Astrocyte (in vitro differentiated cells and primary cell): Measurements from ENCODE around the gene ZBTB49. TPM values are rescaled to one million over a fixed set of nuclear protein-coding genes. Genes with fewer than 3 reads are reported as not detected.

Source experiments
- DNase-seq: peaks from one replicate; pipeline ENCODE4 v3.0.0-alpha.2; 2010; ENCODE audit warnings: low read depth
- FAIRE-seq: peaks from 2 replicates; lab custom pipeline; 2011; peaks lifted over from hg19 to GRCh38; lab: Jason Lieb, UNC
- H2AFZ ChIP-seq: 2 replicates; pipeline ENCODE4 v1.6.0; 2012; ENCODE audit warnings: low read depth, low read length, inconsistent platforms
- H3K27ac ChIP-seq: 2 replicates; pipeline ENCODE4 v1.5.1; 2011; ENCODE audit warnings: low read depth, low read length, inconsistent platforms
- H3K27me3 ChIP-seq: 2 replicates; pipeline ENCODE4 v1.6.0; 2011; ENCODE audit warnings: low read length, inconsistent platforms; ENCODE audit not compliant: insufficient read depth
- H3K36me3 ChIP-seq: 2 replicates; pipeline ENCODE4 v1.5.1; 2011; ENCODE audit warnings: low read length, inconsistent platforms; ENCODE audit not compliant: insufficient read depth
- H3K4me1 ChIP-seq: 2 replicates; pipeline ENCODE4 v1.5.1; 2011; ENCODE audit warnings: low read length, inconsistent platforms; ENCODE audit not compliant: insufficient read depth
- H3K4me2 ChIP-seq: 2 replicates; pipeline ENCODE4 v1.6.0; 2012; ENCODE audit warnings: low read length, inconsistent platforms
- H3K4me3 ChIP-seq: 2 replicates; pipeline ENCODE4 v1.5.1; 2011; ENCODE audit warnings: low read depth, mild to moderate bottlenecking, low read length, inconsistent platforms; ENCODE audit not compliant: insufficient read depth
- H3K79me2 ChIP-seq: 2 replicates; pipeline ENCODE4 v1.6.0; 2012; ENCODE audit warnings: mild to moderate bottlenecking, low read length, inconsistent platforms; ENCODE audit not compliant: insufficient read depth
- H3K9ac ChIP-seq: 2 replicates; pipeline ENCODE4 v1.6.0; 2012; ENCODE audit warnings: mild to moderate bottlenecking, low read length, inconsistent platforms
- H3K9me3 ChIP-seq: 2 replicates; pipeline ENCODE4 v1.5.1; 2012; ENCODE audit warnings: low read depth, mild to moderate bottlenecking, low read length, inconsistent platforms; ENCODE audit not compliant: insufficient read depth
- H4K20me1 ChIP-seq: 2 replicates; pipeline ENCODE4 v1.6.0; 2012; ENCODE audit warnings: low read length, inconsistent platforms; ENCODE audit not compliant: insufficient read depth
- H3K27ac Mint-ChIP-seq: one replicate; pipeline ENCODE4 v1.8.0; 2021; ENCODE audit warnings: mild to moderate bottlenecking, mixed read lengths; ENCODE audit not compliant: unreplicated experiment
- H3K27me3 Mint-ChIP-seq: one replicate; pipeline ENCODE4 v1.8.0; 2021; ENCODE audit warnings: low read depth, mixed read lengths; ENCODE audit not compliant: unreplicated experiment
- H3K36me3 Mint-ChIP-seq: one replicate; pipeline ENCODE4 v1.8.0; 2021; ENCODE audit warnings: low read depth, mixed read lengths; ENCODE audit not compliant: unreplicated experiment
- H3K4me1 Mint-ChIP-seq: one replicate; pipeline ENCODE4 v1.8.0; 2021; ENCODE audit warnings: low read depth, mixed read lengths; ENCODE audit not compliant: unreplicated experiment
- H3K4me3 Mint-ChIP-seq: one replicate; pipeline ENCODE4 v1.8.0; 2021; ENCODE audit warnings: mild to moderate bottlenecking, moderate library complexity, mixed read lengths; ENCODE audit not compliant: unreplicated experiment
- H3K9me3 Mint-ChIP-seq: one replicate; pipeline ENCODE4 v1.8.0; 2021; ENCODE audit warnings: mild to moderate bottlenecking, mixed read lengths; ENCODE audit not compliant: unreplicated experiment
- EZH2 ChIP-seq: IDR thresholded peaks from 2 replicates; pipeline ENCODE4 v1.6.1; 2012; ENCODE audit warnings: mild to moderate bottlenecking, low read length, inconsistent platforms; ENCODE audit not compliant: insufficient read depth
- total RNA-seq: library from RNA; stranded (reverse); gene quantifications from 2 replicates; pipeline ENCODE4 v1.2.1, GENCODE V29; 2021
- TF ChIP-seq, protein P1 (sequence below): IDR thresholded peaks from 2 replicates; pipeline ENCODE4 v1.5.1; 2011; ENCODE audit warnings: low read depth, mild to moderate bottlenecking, inconsistent platforms, low read length, moderate library complexity; ENCODE audit not compliant: insufficient read depth

Gene ZBTB49
- total RNA-seq, 1 donor from 2014 or later = 5.5 TPM

DNA sequence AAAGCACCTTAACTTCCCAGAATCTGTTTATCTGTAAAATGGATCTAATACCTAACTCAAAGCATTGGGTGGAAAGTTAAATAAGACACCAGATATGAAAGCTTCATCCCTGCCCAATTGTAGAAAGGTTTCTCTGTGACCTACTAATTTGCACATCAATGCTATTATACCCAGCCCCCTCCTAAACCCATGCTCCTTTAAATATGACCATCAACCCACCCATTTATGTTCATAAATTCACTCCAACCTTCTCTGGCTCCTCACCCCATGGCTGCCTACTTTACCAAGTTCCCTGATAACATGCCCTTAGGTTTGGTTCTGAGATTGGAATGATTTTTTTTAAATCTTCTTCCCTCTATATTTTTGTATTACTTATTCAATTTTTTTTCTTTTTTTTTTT lies 2.0 kb upstream of the ZBTB49 start:
- Mint-ChIP-seq H3K36me3 (no peaks in the 10 kb centered on the region), H3K4me3 (peak overlapping the region; percentile 54), H3K27ac (no peak overlapping the region), H3K4me1 (peaks cover 24% of the 10 kb centered on the region), H3K27me3 (no peaks in the 10 kb centered on the region), H3K9me3 (no peaks in the 10 kb centered on the region)
- H3K79me2 ChIP-seq = peaks cover 71% of the 10 kb centered on the region
- H3K27ac ChIP-seq = no peak overlapping the region
- H3K27me3 ChIP-seq = no peaks in the 10 kb centered on the region
- no peak overlapping the region for H3K9ac ChIP-seq
- H3K4me1 ChIP-seq = peaks cover 15% of the 10 kb centered on the region
- H2AFZ ChIP-seq = no peak overlapping the region
- DNase-seq = no peak
- no peaks in the 10 kb centered on the region for H3K9me3 ChIP-seq
- H3K4me2 ChIP-seq = no peak overlapping the region
- H4K20me1 ChIP-seq = peaks cover 41% of the 10 kb centered on the region
- no peak for TF ChIP-seq EZH2
- TF ChIP-seq, protein P1, sequence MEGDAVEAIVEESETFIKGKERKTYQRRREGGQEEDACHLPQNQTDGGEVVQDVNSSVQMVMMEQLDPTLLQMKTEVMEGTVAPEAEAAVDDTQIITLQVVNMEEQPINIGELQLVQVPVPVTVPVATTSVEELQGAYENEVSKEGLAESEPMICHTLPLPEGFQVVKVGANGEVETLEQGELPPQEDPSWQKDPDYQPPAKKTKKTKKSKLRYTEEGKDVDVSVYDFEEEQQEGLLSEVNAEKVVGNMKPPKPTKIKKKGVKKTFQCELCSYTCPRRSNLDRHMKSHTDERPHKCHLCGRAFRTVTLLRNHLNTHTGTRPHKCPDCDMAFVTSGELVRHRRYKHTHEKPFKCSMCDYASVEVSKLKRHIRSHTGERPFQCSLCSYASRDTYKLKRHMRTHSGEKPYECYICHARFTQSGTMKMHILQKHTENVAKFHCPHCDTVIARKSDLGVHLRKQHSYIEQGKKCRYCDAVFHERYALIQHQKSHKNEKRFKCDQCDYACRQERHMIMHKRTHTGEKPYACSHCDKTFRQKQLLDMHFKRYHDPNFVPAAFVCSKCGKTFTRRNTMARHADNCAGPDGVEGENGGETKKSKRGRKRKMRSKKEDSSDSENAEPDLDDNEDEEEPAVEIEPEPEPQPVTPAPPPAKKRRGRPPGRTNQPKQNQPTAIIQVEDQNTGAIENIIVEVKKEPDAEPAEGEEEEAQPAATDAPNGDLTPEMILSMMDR = no peak
- no peak overlapping the region for H3K4me3 ChIP-seq
- no peak for FAIRE-seq
- peaks cover 11% of the 10 kb centered on the region for H3K36me3 ChIP-seq

DNA sequence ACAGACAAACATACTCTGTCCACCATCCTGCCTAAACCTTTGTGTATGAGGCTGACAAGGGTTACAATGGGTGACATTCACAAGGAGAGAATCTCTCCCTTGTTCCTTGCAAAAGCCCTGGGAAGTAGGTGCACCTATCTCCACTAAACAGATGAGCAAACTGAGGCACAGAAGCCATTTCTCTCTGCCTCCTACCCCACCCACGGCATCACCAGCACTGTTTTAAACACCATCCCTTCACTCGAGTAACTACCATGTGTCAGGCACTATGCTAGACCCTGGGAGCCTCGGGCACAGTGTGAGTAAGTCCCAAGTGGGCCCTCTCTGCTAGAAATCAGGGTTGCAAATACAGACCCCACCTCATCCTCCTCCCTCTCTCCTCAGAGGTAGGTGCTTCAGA lies 996 bp upstream of the ZBTB49 start:
- Histone ChIP-seq H4K20me1 (peaks cover 48% of the 10 kb centered on the region), H3K36me3 (peaks cover 7% of the 10 kb centered on the region), H3K9ac (peak overlapping the region; percentile 87), H3K27ac (peak overlapping the region; percentile 24), H3K79me2 (peaks cover 78% of the 10 kb centered on the region), H3K27me3 (no peaks in the 10 kb centered on the region), H3K4me1 (peaks cover 15% of the 10 kb centered on the region), H3K4me3 (peak overlapping the region; percentile 91), H3K9me3 (no peaks in the 10 kb centered on the region), H2AFZ (no peak overlapping the region), H3K4me2 (peak overlapping the region; percentile 100)
- no peak for DNase-seq
- H3K9me3 Mint-ChIP-seq = no peaks in the 10 kb centered on the region
- FAIRE-seq = no peak
- TF ChIP-seq, protein P1 = no peak
- TF ChIP-seq EZH2 = no peak
- H3K27ac Mint-ChIP-seq = no peak overlapping the region
- peak overlapping the region; percentile 96 for H3K4me3 Mint-ChIP-seq
- no peaks in the 10 kb centered on the region for H3K27me3 Mint-ChIP-seq
- H3K36me3 Mint-ChIP-seq = no peaks in the 10 kb centered on the region
- H3K4me1 Mint-ChIP-seq = peaks cover 24% of the 10 kb centered on the region

DNA sequence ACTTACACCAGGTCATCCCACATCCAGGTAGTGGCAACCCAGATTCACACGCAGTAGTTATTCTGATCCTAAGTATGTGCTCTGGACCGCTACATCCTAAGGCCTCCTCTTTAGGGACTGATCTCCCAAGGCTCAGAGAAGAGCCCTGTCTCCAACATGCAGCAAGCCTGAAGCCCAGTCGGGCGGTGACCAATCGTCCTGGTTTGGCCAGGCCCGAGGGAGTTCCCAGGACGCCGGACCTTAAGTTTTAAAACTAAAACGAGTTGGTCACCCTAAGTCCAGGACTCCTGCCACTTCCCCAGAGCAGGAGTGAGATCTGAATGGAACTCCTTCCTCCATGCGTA lies 482 bp upstream of the ZBTB49 start:
- H3K4me1 ChIP-seq = peaks cover 15% of the 10 kb centered on the region
- Mint-ChIP-seq H3K27me3 (no peaks in the 10 kb centered on the region), H3K27ac (no peak overlapping the region), H3K36me3 (no peaks in the 10 kb centered on the region), H3K9me3 (no peaks in the 10 kb centered on the region), H3K4me3 (peak overlapping the region; percentile 96), H3K4me1 (peaks cover 24% of the 10 kb centered on the region)
- H3K4me2 ChIP-seq = peak overlapping the region; percentile 100
- peak; percentile 4 for DNase-seq
- FAIRE-seq = no peak
- no peaks in the 10 kb centered on the region for H3K9me3 ChIP-seq
- peak overlapping the region; percentile 91 for H3K4me3 ChIP-seq
- no peaks in the 10 kb centered on the region for H3K27me3 ChIP-seq
- peak overlapping the region; percentile 24 for H3K27ac ChIP-seq
- H4K20me1 ChIP-seq = peaks cover 53% of the 10 kb centered on the region
- H2AFZ ChIP-seq = peak overlapping the region; percentile 87
- H3K36me3 ChIP-seq = peaks cover 2% of the 10 kb centered on the region
- H3K79me2 ChIP-seq = peaks cover 82% of the 10 kb centered on the region
- TF ChIP-seq EZH2 = no peak
- TF ChIP-seq, protein P1 = no peak
- H3K9ac ChIP-seq = peak overlapping the region; percentile 87
